Mononuclear cell (primary cell): ENCODE measurements around the gene TMEM191C. TPM values are rescaled to one million over a fixed set of nuclear protein-coding genes. Genes with fewer than 3 reads are reported as not detected.

Experiments used
- H3K27me3 ChIP-seq: 2 replicates; pipeline ENCODE4 v1.6.0; 2011; ENCODE audit warnings: low read length, control low read depth; ENCODE audit not compliant: insufficient read depth
- H3K4me1 ChIP-seq: 2 replicates; pipeline ENCODE4 v1.5.1; 2011; ENCODE audit warnings: mild to moderate bottlenecking, low read length, control low read depth; ENCODE audit not compliant: insufficient read depth
- H3K4me3 ChIP-seq: 2 replicates; pipeline ENCODE4 v1.5.1; 2011; ENCODE audit warnings: mild to moderate bottlenecking, low read length, moderate library complexity
- H3K9me3 ChIP-seq: 2 replicates; pipeline ENCODE4 v1.5.1; 2011; ENCODE audit warnings: low read depth, mild to moderate bottlenecking, control low read depth, low read length
- total RNA-seq: library from RNA; depleted of rRNA; stranded (reverse); fragments of >200 nt; gene quantifications from one replicate; pipeline ENCODE4 v1.2.3, GENCODE V29; 2012

The TMEM191C gene
- total RNA-seq, 1 donor = 2.1 TPM

DNA sequence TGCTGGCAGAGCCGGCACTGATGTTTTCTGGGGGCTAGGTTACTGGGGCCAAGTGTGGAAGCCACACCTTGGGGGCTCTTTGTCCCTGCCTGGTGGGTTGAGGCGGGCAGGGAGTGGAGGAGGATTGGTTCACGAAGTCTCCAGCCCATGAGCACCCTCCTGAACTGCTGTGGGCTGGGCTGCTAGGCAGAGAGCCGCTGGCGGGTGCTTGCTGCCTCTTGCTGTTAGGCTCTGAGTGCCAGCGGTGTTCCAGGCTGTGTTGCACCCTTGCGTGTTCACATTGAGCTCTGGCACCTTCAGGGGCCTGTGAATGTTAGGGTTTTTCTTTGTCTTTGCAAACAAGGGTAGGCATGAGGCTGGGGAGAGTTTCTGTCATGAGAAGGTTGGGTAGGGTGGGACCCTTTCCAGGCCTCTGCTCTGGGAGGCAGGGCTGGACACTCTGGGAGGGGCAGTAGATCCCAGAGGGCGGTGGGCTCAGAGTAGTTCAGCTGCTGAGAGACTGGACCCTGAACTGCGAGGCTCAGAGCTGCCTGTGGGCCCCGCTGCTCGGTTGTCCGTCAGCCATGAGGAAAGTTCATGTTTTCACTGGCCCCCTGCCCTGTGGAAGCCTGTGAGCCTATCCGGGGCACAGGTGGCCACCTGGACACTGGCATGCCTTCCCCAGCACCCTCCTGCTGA is 24.0 kb upstream of the TMEM191C start:
- H3K27me3 ChIP-seq = no peaks in the 10 kb centered on the region
- no peak overlapping the region for H3K4me3 ChIP-seq
- H3K9me3 ChIP-seq = no peaks in the 10 kb centered on the region
- H3K4me1 ChIP-seq = no peaks in the 10 kb centered on the region

DNA sequence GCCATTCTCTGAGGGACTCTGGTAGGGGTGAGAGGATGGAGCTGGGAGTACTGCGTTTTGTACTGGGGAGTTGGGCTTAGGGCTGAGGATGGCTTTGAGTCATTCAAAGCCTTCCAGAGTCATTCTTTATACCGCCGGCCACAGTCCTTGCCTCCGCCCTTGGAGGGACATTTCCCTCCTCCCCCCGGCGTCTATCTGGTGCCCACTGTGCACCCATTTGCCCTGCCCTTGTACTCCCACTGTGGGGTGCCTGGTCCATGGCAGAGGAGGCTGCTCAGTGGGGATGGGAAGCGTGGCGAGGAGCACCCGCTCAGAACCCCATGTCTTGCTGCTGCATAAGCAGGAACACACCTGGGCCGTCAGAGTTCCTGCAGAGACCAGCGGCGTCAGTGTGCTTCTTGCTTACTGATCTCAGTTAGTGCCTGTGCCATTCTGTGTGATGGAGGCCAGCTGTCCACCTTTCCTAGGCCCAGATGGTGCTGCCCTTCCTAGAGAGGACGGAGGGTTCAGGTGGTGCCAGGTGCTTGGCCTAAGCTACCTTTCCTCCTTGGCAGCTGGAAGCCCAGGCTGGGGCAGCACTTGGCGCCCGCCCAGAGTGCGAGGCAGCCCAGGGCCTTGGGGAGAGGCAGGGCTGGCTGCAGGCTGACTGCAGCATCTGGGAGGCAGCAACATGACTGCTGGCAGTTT is 23.3 kb upstream of the TMEM191C start:
- H3K4me1 ChIP-seq = no peaks in the 10 kb centered on the region
- H3K9me3 ChIP-seq = no peaks in the 10 kb centered on the region
- no peak overlapping the region for H3K4me3 ChIP-seq
- H3K27me3 ChIP-seq = no peaks in the 10 kb centered on the region

DNA sequence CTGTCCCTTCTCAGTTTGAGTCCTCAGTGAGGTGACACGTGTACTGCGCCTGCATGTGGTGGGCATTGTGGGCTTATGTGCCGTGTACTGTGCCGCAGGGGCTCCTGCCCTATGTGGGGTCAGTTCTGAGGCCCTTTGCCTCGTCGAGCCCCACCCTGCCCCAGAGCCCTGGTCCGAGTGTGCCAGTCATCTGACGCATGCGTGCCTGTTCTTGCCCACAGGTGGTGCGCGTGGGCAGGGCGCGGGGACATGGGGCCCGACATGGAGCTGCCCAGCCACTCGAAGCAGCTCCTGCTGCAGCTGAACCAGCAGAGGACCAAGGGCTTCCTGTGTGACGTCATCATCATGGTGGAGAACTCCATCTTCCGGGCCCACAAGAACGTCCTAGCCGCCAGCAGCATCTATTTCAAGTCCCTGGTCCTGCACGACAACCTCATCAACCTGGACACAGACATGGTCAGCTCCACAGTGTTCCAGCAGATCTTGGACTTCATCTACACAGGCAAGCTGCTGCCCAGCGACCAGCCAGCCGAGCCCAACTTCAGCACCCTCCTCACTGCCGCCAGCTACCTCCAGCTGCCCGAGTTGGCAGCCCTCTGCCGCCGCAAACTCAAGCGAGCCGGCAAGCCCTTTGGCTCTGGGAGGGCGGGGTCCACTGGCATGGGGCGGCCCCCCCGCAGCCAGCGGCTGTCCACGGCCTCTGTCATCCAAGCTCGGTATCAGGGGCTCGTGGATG is 22.3 kb upstream of the TMEM191C start:
- Histone ChIP-seq H3K4me3 (no peak overlapping the region), H3K9me3 (no peaks in the 10 kb centered on the region), H3K27me3 (no peaks in the 10 kb centered on the region), H3K4me1 (no peaks in the 10 kb centered on the region)

DNA sequence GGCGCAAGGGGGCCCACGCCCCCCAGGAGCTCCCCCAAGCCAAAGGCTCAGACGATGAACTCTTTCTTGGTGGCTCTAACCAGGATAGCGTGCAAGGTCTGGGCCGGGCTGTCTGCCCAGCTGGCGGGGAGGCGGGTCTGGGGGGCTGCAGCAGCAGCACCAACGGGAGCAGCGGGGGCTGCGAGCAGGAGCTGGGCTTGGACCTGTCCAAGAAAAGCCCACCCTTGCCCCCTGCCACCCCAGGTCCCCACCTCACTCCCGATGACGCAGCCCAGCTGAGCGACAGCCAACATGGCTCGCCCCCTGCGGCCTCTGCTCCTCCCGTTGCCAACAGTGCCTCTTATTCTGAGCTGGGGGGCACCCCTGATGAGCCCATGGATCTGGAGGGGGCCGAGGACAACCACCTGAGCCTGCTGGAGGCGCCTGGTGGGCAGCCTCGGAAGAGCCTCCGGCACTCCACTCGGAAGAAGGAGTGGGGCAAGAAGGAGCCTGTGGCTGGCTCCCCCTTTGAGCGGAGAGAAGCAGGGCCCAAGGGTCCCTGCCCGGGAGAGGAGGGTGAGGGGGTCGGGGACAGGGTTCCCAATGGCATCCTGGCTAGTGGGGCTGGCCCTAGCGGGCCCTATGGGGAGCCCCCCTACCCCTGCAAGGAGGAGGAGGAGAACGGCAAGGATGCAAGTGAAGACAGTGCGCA is 21.6 kb upstream of the TMEM191C start:
- no peaks in the 10 kb centered on the region for H3K9me3 ChIP-seq
- H3K4me3 ChIP-seq = no peak overlapping the region
- H3K27me3 ChIP-seq = no peaks in the 10 kb centered on the region
- no peaks in the 10 kb centered on the region for H3K4me1 ChIP-seq

- no peaks in the 10 kb centered on the region for H3K9me3 ChIP-seq
- H3K27me3 ChIP-seq = no peaks in the 10 kb centered on the region
- no peaks in the 10 kb centered on the region for H3K4me1 ChIP-seq
- H3K4me3 ChIP-seq = no peak overlapping the region
Observed at GRCh38 chr22:21446128-21446826, 20.9 kb upstream of the TMEM191C start.

DNA sequence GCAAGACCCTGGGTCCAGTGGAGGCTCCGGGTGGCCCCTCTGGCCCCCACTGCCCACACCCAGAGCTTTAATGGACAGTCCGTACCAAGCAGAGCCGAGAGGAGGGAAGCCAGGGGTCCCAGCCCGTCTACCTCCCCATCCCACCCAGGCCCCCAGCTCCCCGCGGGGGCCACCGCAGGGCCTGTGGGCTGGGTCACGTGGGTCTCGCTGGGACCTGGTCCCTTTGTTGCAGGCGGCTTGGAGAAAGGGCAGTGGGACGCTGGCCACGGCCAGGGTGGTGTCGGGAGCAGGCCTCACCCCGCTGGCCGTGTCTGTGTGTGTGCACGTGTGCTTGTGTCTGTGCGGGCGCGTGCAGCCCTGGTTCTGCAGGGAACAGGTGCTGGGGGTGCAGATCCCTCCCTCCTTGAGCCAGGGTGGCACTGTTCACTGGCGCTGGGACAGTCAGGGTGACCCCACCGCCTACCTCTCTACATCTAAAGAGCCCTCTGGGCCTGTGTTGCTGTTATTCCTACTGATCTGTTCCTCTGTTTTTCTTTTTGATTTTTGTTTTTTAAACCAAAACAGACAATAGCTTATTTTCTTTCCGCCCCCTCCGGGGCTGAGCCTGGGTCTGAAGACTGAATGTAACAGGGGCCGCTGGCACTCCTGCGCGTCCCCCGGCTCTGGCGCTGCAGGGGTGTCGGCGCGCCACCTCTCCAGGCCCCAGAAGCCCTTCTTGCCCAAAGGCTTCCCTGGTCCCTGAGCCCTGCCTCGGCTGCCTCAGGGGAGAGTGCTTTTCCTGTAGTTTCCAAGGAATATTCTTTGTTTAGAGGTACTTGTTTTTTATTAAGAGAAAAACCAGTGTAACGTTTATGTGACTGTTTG is 20.1 kb upstream of the TMEM191C start:
- Histone ChIP-seq H3K9me3 (no peaks in the 10 kb centered on the region), H3K4me1 (no peaks in the 10 kb centered on the region), H3K27me3 (no peaks in the 10 kb centered on the region), H3K4me3 (no peak overlapping the region)

DNA sequence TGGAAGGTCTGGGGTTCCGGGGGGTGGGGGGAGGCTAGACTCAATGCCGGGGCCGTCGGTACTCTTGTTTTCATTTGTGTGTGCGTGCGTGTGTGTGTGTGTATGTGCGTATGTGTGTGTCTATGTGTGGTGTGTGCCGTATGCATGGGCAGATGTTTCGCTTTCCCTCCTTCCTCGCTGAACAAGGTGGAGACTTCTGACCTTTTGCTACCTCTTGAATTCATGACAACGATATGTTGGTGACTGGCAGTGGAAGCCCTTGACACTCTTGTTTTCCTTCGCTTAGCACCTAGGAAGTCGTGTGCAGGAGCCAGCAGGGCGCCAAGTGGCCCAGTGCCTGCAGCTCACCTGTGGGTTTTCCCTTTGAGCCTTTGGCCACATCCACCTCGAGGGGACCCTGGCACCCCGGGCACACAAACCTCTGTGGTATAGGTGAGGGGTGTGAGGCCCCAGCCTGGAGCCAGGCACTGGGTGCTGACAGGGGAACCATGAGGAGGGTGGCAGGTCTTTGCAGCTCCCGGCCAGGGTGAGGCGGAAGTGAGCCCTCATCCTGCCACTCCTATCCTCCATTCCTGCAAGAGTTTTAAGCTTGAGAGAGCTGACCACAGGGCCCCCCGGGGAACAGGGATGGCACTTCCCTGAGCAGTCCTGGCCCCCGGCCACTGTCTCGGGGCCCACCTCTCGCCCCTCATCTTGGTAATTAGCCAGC is 19.3 kb upstream of the TMEM191C start:
- no peaks in the 10 kb centered on the region for H3K4me1 ChIP-seq
- no peaks in the 10 kb centered on the region for H3K9me3 ChIP-seq
- no peaks in the 10 kb centered on the region for H3K27me3 ChIP-seq
- no peak overlapping the region for H3K4me3 ChIP-seq

DNA sequence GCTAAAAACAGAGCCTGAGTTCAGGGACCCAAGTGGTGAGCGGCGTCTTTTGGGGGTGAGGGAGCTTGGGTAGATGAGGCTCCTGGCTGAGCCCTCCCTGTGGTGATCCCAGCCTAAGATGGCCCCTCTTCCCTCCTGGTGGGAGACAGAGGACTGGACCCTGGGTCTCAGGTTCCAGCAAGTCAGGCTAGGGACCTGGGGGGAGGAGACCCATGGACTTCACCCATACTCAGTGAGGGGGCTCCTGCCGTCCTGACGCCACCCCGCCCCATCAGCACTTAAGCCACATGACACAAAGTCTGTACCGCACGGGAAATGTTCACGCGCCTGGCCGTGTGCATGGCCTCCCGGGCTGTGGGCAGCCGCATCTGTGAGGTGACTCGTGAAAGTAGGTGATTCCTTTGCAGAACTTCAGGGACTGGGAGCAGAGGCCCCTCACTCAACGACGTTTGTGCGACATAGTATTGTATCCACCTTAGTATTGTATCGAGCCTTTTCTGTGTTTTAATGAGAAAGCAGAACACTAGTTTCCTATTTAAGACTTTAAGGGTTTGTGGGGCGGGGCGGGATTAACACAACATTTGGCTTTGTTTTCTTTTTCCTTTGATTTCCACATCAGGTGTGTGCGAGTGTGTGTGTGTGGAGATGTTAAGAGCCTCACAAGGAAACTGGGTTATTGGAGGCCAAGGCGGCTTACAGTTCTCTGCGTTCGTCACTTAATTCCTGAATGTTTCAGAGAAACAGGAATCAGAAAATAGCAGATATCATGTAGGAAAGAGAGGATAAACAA is 18.4 kb upstream of the TMEM191C start:
- no peaks in the 10 kb centered on the region for H3K4me1 ChIP-seq
- no peak overlapping the region for H3K4me3 ChIP-seq
- H3K9me3 ChIP-seq = no peaks in the 10 kb centered on the region
- H3K27me3 ChIP-seq = no peaks in the 10 kb centered on the region

DNA sequence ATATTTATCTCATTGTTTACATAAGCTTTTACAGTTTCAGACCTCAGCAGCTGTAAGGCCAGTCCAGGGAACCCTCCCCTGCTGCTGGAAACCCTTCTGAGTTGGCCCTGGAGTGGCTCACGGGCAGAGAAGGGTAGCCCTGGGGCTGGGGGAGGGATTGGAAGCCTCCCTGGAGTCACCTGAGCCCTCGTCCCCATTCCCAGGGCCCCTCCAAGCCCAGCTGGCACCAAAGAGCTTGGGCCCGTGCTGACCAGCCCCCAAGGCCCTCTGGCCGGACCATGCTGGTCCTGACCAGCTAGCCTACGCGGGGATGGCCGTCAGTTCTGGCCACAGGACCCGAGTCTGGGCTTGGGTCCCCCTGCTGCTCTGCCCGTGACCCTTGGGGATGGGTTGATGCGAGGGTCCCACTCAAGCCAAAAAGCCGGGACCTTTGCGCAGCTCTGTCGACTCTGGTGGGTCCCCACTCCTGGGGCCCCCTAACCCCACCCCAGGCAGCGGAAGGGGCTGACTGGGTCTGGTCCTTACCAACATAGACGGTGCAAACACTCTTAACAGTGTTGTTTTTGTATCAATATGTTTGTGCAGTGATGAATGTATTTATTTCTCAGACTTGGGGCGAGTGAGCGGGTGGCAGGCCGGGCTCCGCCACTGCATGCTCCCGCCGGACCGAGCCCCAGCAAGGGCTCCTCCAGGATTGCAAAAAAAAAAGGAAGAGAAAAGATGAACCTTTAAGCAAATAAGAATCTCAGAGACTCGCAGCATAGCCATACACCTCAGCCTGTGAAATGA is 17.5 kb upstream of the TMEM191C start:
- H3K27me3 ChIP-seq = no peaks in the 10 kb centered on the region
- H3K4me3 ChIP-seq = no peak overlapping the region
- no peaks in the 10 kb centered on the region for H3K4me1 ChIP-seq
- H3K9me3 ChIP-seq = no peaks in the 10 kb centered on the region

GRCh38 chr22:21450320-21450831 is 16.8 kb upstream of the TMEM191C start:
- H3K9me3 ChIP-seq = no peaks in the 10 kb centered on the region
- no peak overlapping the region for H3K4me3 ChIP-seq
- no peaks in the 10 kb centered on the region for H3K4me1 ChIP-seq
- no peaks in the 10 kb centered on the region for H3K27me3 ChIP-seq

- Histone ChIP-seq H3K9me3 (no peaks in the 10 kb centered on the region), H3K4me3 (no peak overlapping the region), H3K4me1 (no peaks in the 10 kb centered on the region), H3K27me3 (no peaks in the 10 kb centered on the region)
Observed at GRCh38 chr22:21450858-21451353, 16.3 kb upstream of the TMEM191C start.
